Fibroblast of mammary gland (primary cell): ENCODE results near the gene CRKL.
A peak's percentile ranks its signal among the peaks of the same experiment; 100 is the strongest.
"Not testable (repeated sequence)": the region's sequence is repeated elsewhere in the genome, so short reads cannot be mapped to it uniquely, and the experiment has no call there.

ENCODE experiments used
- DNase-seq: peaks from one replicate; pipeline ENCODE4 v3.0.0-alpha.2; 2010; ENCODE audit warnings: low read depth
- H3K4me3 ChIP-seq: 2 replicates; pipeline ENCODE4 v1.5.1; 2011; ENCODE audit warnings: low read depth, mild to moderate bottlenecking, low read length, moderate library complexity; ENCODE audit not compliant: control insufficient read depth
- CTCF ChIP-seq: conservative IDR thresholded peaks from 2 replicates; pipeline ENCODE4 v1.5.1; 2011; ENCODE audit warnings: low read depth, low read length, inconsistent platforms; ENCODE audit not compliant: control insufficient read depth, insufficient read depth

CRKL gene

GRCh38 chr22:20937031-20937793 is 20.0 kb downstream of the CRKL start:
- no peak overlapping the region for H3K4me3 ChIP-seq

GRCh38 chr22:20937794-20938671 is 20.8 kb downstream of the CRKL start:
- DNase-seq, result no peak
- TF ChIP-seq CTCF, result no peak
- no peak overlapping the region for H3K4me3 ChIP-seq

More at GRCh38 chr22:20937031-20937793, 20.0 kb downstream of the CRKL start:
- TF ChIP-seq CTCF, result no peak
- DNase-seq, result no peak

- H3K4me3 ChIP-seq, DNase-seq: not testable (repeated sequence)
Measured at GRCh38 chr22:20939457-20940185, 22.4 kb downstream of the CRKL start.

GRCh38 chr22:20940186-20940651 is 23.0 kb downstream of the CRKL start:
- DNase-seq, result peak; percentile 58
- no peak overlapping the region for H3K4me3 ChIP-seq
- no peak for TF ChIP-seq CTCF

- TF ChIP-seq CTCF, result no peak
- DNase-seq, result no peak
- H3K4me3 ChIP-seq, result no peak overlapping the region
Measured at GRCh38 chr22:20940904-20941385, 23.7 kb downstream of the CRKL start.

GRCh38 chr22:20942203-20942902 is 25.1 kb downstream of the CRKL start:
- not testable (repeated sequence) for H3K4me3 ChIP-seq, DNase-seq
